ENCODE data around the gene DNAJB8. TPM values are rescaled to one million over a fixed set of nuclear protein-coding genes. Genes with fewer than 3 reads are reported as not detected.

DNAJB8 gene
- total and polyA plus RNA-seq, 7 donors, result not detected

GRCh38 chr3:128493570-128494366, 27.1 kb upstream of the DNAJB8 start:
- H3K27me3 ChIP-seq, result peaks cover 68 to 100% (median 100%) of the 10 kb centered on the region in 3 donors
- DNase-seq, result peak; percentile 65
- no peaks in the 10 kb centered on the region for H3K9me3 ChIP-seq
- no peak overlapping the region for H3K27ac ChIP-seq
- TF ChIP-seq POLR2AphosphoS5 (IDR thresholded peaks at IDR 0.05) (no peak), EP300 (IDR thresholded peaks at IDR 0.05) (no peak), POLR2A (IDR thresholded peaks at IDR 0.05) (no peak), CTCF (IDR thresholded peaks at IDR 0.05) (no peak)
- H3K4me1 ChIP-seq, result peaks cover 0 to 64% (median 57%) of the 10 kb centered on the region in 4 donors
- intact Hi-C loops (cut with DNase I), result no loop called here
- WGBS, 2 donors, result 16 to 37% methylated on average over 13 of the region's 13 CpGs
- no peaks in the 10 kb centered on the region for H3K36me3 ChIP-seq
- H3K4me3 ChIP-seq, result no peak overlapping the region

- Histone ChIP-seq H3K36me3 (no peaks in the 10 kb centered on the region), H3K27ac (no peak within 1 kb of the TSS), H3K9me3 (no peaks in the 10 kb centered on the region), H3K4me1 (peaks cover 0 to 68% (median 62%) of the 10 kb centered on the region in 4 donors), H3K27me3 (peaks cover 71 to 100% (median 100%) of the 10 kb centered on the region in 3 donors), H3K4me3 (peak within 1 kb of the TSS in 1 of 4 donors; percentile 3)
- TF ChIP-seq POLR2A (IDR thresholded peaks at IDR 0.05) (no peak), CTCF (IDR thresholded peaks at IDR 0.05) (no peak), POLR2AphosphoS5 (IDR thresholded peaks at IDR 0.05) (no peak), EP300 (IDR thresholded peaks at IDR 0.05) (no peak)
- intact Hi-C loops (cut with DNase I), result no loop called here
- 4 to 9% methylated on average over 78 of the region's 78 CpGs for WGBS, 2 donors
- DNase-seq, result peak; percentile 59
Measured at GRCh38 chr3:128492671-128493569, 26.2 kb upstream of the DNAJB8 start, which contains the start of gene GATA2. TSS of gene GATA2 (minus strand) at chr3:128493201. CDS start at chr3:128487031, 6,170 bp downstream.

GRCh38 chr3:128491941-128492670, 25.4 kb upstream of the DNAJB8 start:
- Histone ChIP-seq H3K4me3 (peak overlapping the region in 1 of 4 donors; percentile 3), H3K27ac (no peak overlapping the region), H3K9me3 (no peaks in the 10 kb centered on the region), H3K4me1 (peaks cover 0 to 68% (median 62%) of the 10 kb centered on the region in 4 donors), H3K27me3 (peaks cover 72 to 100% (median 100%) of the 10 kb centered on the region in 3 donors), H3K36me3 (no peaks in the 10 kb centered on the region)
- TF ChIP-seq EP300 (IDR thresholded peaks at IDR 0.05) (no peak), POLR2AphosphoS5 (IDR thresholded peaks at IDR 0.05) (peak in 3 of 4 donors; percentile 16 to 85 (median 74))
- intact Hi-C loops (cut with DNase I), result no loop called here
- DNase-seq, result peak; percentile 53
- WGBS, 2 donors, result 3 to 7% methylated on average over 70 of the region's 70 CpGs

GRCh38 chr3:128491691-128491940, 24.9 kb upstream of the DNAJB8 start:
- no peak for DNase-seq
- H3K4me1 ChIP-seq, result peaks cover 0 to 68% (median 62%) of the 10 kb centered on the region in 4 donors
- no peaks in the 10 kb centered on the region for H3K36me3 ChIP-seq
- H3K27me3 ChIP-seq, result peaks cover 71 to 100% (median 100%) of the 10 kb centered on the region in 3 donors
- intact Hi-C loops (cut with DNase I), result no loop called here
- H3K4me3 ChIP-seq, result no peak overlapping the region
- WGBS, 2 donors, result 7 to 10% methylated on average over 19 of the region's 19 CpGs
- no peak overlapping the region for H3K27ac ChIP-seq
- no peak for TF ChIP-seq POLR2AphosphoS5 (IDR thresholded peaks at IDR 0.05)
- TF ChIP-seq EP300 (IDR thresholded peaks at IDR 0.05), result no peak
- no peak for TF ChIP-seq POLR2A (IDR thresholded peaks at IDR 0.05)
- no peak for TF ChIP-seq CTCF (IDR thresholded peaks at IDR 0.05)
- H3K9me3 ChIP-seq, result no peaks in the 10 kb centered on the region
